Stimulated activated CD4-positive, alpha-beta T cell treated with anti-CD3 and anti-CD28 coated beads, TNF-alpha, amount 100 ng/mL, for 48 hours (primary cell): ENCODE measurements around the gene BPGM.
A peak's percentile ranks its signal among the peaks of the same experiment; 100 is the strongest.
"Not testable (repeated sequence)": the region's sequence is repeated elsewhere in the genome, so short reads cannot be mapped to it uniquely, and the experiment has no call there.

ENCODE experiments used
- DNase-seq, 3 donors: peaks; one replicate each; pipeline ENCODE4 v3.0.0-alpha.2; 2020; ENCODE audit warnings: low read depth in 3 of 3

Gene BPGM

DNA sequence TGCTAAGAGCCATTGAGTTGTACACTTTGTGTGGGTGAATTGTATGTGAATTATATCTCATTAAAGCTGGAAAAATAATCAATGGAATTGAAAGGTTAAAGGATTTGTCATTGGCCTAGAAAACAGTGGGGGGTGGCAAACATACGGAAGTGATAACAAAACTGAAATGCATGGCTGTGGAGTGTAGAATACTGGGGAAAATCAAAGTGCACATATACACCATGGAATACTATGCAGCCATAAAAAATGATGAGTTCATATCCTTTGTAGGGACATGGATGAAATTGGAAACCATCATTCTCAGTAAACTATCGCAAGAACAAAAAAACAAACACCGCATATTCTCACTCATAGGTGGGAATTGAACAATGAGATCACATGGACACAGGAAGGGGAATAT lies 18.4 kb downstream of the BPGM start:
- not testable (repeated sequence) for DNase-seq

DNA sequence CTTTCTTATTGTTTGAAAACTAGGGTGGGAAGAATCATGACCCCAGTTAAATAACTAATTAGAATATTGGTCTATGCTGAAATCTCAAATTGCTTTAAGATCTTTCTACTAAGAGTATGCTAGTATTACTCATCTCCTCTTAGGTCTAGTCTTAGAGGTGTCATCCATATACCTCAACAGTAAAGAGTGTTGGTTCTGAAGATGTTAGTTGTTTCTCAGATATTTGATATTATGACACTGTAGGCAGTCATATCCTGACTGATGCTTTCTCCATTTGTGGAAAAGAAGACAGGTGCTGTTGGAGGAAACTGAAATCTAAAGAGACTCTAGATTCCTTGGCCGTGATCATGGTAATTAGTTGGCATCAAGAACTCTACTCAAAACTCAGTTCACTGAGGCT lies 21.2 kb downstream of the BPGM start:
- no peak for DNase-seq

DNA sequence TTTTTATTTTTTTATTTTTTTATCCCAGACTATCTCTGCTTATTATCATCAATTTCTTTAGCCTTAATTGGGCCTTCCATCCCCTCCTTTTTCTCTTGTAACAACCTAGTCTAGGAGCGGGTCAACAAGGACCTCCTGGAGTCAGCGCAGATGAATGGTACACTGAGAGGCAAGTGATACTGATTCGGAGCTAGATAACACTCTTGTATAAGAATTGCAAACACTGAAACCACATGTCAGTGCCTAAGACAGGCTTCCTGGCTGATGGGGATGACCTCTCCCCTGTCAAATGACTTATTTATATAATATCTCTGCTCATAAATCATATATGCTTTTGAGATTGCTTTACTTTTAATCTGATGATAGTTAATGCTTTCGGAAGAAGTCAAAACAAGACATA lies 22.7 kb downstream of the BPGM start:
- DNase-seq, result no peak

DNA sequence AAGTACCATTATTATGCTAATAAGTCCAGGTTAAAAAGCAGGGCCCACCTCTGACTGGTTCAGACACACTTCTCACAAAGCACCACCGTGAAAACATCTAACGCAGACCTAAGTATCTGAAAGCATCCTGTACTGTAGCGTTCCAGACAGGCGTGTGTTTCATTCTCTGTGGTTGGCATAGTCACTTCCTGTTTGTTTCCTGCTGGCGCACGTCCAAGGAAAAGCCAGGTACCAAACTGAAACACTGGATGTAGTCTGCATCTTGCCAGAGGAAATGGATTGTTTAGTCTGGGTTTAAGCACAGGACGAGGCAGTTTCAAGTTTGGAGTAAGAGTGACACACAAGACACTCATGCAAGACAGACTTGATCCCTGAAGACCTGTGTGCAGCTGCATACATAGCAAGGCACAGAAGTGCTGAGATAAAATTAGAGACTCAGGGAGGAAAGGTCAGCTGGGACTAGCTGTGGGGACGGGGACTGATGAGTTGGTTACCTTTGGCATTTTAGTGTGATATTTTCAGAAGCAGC lies 23.3 kb downstream of the BPGM start:
- peak; percentile 43 to 65 (median 44) for DNase-seq

DNA sequence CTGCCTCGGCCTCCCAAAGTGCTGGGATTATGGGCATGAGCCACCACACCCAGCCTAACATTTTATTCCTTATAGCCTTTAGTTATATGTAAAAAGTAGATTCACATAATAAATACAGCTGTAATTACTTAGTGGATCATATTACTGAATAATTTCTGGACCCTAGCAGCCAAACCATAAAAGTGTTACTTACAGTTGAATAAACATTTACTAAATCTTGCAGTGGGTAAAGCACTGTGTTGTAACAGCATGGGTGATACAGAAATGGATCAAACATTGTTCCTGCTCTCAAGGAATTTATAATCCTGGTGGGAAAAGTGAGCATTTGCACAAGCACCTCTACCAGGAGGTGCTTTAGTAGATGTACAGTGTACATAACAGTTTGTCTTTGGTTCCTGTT lies 25.0 kb downstream of the BPGM start:
- no peak for DNase-seq

DNA sequence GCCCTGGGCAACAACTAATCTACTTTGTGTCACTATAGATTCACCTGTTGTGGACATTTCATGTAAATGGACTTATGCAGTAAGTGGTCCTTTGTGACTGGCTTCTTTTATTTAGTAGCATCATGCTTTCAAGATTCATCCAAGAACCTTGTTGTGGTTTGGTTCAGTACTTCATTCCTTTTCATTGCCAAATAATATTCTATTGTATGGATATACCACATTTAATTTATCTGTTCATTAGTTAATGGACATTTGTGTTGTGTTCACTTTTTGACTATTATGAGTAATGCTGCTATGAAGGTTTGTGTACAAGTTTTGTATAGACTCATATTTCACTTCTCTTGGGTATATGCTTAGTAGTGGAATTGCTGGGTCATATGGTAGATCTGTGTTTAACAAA lies 27.8 kb downstream of the BPGM start:
- no peak for DNase-seq

DNA sequence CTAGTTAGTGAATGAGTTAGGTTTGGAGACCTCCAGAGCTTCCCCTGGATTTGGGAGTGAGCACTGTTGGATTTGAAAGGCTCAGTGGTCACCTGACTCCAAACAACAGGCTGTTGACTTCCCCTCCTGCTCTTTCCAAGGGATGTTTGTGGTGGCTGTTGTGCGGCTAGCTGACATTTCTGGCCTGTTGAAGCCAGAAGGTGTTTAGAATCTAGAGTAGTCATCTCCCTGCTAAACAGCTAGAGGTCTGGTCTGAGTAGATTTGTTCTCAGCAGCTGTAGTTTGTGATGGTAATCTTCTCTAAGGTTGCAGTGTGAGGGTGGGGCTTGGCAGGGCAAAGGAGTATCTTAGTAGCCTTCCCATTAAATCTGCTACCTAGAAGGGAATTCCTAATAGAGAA lies 30.1 kb downstream of the BPGM start:
- no peak for DNase-seq

DNA sequence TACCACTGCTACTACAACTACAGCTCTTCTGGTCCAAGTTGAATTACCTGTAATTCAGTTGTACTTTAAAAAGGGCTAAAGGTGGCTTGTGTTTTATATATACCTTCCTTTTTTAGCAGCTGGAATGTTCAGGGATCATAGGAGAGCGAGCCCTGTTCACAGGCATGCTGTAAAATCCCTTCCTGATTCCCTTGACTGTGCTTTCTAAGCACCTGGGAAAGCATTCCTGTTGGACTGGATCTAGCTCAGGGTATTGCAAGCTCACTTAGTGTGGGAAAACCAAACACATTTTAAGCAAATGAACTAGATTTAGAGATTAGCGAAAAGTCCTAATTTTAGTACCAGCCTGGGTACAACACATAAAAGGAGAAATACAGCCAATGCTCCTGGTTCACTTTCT lies 31.5 kb downstream of the BPGM start:
- no peak for DNase-seq

DNA sequence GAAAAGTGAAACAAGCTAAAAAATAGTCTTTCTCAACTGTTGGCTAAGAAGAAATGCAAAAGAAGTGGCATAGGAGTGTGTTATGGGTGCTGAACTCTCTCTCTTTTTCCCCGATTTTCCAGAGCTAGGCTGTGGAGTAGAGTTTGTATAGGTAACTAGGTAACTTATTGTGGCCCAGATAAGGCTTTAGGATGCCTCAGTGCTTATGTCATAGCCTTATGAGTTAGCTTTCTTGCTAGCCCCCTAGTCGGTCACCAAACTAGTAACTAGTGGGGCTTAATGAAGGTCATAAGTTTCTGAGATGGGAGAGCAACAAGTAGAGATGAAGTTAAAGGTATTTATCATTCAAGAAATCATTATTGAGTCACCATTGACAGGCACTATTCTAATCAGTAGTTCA lies 32.4 kb downstream of the BPGM start:
- DNase-seq, result no peak

DNA sequence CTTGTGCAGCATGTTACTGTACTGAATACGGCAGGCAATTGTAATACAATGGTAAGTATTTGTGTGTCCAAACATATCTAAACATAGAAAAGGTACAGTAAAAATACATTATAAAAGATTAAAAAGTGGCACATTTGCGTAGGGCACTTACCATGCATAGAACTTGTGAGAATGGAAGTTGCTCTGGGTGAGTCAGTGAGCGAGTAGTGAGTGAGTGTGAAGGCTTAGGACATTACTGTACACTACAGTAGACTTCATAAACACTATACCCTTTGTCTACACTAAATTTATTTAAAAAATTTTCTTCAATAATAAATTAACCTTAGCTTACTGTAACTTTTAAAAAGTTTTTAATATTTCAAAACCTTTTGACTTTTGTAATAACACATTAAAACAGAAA lies 37.5 kb downstream of the BPGM start:
- no peak for DNase-seq

DNA sequence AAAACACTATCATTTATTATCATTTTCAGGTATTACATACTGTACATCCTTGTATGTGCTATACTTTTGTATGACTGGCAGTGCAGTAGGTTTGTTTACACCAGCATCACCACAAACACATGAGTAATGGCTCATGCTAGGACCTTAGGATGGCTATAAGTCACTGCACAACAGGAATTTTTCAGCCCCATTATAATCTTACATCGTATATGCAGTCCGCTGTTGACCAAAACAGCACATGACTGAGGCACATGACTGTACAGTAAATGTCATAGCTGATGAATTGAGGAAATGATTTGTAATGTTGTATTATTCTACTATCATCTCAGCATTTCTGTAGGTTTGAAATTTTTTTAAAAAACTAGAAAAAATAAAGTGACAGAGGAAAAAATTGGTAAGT lies 38.6 kb downstream of the BPGM start:
- DNase-seq, result no peak

DNA sequence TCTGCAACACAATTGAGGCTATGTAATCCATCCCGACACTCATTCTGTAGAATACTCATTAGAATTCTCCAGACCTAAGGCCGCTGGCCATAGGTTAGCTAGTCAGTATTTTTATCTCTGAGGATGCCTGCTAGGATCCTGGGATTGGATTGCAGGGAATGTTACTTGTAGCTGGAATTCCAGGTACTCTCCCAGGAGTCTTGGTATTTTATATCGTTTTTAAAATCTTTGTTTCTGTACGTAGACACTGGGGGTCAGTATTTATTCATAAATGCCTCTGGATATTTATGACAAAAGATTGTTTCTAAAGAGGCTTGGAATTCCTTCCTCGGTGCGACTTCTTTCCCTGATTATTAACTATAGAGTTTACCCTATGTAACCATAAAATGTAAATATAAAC lies 40.1 kb downstream of the BPGM start:
- DNase-seq, result no peak

DNA sequence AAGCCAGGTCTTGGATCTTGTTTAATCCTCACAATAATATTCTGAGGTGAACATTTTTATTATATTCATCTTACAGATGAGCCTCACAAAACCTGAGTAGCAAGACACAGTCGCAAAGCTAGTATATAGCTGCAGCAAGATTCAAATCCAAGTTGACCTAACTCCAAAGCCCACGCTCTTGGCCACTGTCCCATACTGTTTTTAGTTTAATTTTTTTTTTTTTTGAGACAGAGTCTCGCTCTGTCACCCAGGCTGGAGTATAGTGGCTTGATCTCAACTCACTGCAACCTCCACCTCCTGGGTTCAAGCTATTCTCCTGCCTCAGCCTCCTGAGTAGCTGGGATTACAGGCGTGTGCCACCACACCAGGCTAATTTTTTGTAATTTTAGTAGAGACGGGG lies 42.9 kb downstream of the BPGM start:
- DNase-seq, result not testable (repeated sequence)

DNA sequence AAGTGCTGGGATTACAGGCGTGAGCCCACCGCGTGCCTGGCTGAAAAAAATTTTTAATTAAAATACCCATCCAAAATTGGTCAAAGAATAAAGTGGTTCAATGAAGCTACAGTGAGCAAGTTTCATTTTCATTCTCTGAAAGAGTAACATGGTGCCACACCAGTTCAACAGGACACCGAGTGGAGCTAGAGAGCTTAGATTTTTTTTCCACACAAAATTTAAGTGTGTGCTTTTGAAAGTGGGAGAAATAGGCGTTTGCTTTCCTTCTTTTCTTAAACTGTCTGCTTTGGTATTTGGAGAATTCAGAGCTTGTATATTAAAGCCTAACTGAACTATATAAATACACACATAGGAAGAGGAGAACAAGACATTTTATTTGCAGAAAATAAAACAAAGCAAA lies 43.4 kb downstream of the BPGM start:
- no peak for DNase-seq

DNA sequence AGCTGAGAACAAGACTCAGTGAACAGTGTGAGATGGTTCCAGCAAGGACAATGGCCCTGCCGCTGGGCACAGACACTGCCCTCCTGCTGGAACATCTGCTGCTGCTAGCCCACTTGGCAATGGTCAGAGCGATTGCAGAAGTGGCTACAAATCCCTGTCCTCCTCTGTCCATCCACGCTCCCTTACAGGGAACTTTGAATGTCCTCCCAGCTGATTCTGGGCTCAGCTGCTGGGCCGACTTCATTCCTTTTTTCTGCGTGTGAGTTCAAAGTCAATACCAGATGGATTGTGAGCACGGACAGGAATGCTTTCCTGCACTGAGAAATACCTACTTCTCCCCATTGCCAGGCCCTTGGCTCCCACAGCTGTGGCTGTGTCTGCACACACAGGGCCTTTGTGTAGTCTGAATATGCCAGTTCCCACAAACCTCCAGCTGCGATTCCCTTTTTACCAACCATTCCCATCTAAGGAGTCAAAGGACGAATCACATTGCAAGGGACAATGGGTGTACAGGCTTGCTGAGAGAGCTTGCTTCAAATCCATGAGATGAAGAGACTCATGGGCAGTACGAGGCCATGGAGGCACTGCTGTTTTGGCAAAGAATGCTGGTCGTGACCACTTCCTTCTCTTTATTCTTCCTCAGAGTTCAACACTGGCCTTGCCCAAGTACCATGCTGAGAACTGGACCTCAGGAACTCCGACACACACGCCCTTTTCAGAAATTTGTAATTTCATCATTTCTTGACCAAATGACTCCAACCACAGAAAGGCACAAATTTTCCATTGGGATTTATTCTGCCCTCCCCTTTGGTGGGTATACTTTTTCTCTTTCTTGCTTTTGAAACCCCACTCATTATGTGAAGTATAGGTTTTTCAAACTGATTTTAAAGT lies 44.2 kb downstream of the BPGM start:
- no peak for DNase-seq

DNA sequence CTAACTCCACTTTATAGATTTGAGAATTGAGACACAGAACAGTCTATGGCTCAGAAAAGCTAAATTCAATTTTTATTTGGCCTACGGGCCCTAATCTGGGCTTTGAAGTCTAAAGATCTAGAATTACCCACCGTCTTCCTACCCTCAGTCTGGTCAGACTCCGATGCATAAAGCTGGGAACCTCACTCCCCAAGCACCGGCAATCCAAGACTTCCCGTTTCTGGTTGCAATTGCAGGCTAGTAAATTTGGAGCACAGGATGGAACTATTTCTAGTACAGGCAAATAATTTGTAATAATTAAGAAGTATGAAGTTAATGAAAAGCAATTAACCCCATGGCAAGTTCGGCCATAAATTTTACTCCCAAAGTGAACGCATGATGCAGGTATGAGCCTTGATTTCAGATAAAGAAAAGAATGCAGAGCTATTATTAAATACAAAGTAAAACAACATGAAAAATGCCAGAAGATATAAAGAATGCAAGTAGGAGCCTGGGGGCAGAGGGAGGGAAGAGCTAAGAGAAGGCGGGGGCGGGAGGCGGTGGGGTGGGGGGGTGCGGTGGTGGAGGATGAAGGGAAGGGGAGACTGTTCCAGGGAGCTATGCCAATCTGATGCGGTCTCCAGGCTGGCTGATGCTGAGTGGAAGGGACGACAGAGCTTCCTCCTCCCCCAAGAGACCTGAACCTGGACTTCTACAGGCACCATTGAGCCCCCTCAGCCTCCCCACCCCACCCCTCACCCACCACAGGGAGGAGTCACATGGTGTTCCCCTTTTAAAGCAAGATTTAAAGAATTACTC lies 45.1 kb downstream of the BPGM start:
- DNase-seq, result no peak

DNA sequence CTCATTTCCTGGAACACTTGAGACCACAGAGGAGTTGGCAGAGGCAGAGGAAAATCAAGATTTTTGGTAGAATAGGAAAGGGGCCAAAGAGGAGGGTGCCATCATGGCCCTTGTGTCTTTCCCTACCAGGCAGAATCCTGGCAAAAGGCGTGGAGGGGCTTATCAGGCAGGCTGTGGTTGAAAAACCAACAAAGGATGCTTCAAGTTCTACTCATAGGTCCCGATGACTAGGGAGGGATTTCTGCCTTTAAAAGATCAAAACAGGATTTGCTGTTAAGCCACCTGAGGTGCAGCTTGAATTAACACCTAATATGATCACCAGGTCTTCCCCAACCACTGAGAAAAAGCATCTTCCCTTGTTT lies 45.7 kb downstream of the BPGM start:
- DNase-seq, result no peak

DNA sequence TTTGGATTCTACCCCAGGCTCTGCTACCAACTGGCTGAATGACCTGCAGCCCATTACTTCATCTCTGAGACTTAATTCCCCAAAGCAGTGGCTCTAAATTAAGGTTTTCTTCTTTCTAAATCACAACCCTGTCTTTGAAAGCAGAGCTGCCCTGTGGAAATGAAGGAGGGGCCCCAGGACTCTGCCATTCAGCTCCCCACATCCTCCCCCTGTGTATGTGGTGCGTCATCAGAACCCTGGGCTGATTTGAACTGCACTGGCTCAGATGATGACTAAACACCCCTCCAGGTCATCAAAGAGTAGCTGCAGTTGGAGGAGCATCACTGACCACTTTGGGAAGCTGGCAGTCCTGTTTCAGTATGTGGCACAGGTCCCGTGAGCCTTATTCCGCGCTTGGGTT lies 46.6 kb downstream of the BPGM start:
- no peak for DNase-seq

DNA sequence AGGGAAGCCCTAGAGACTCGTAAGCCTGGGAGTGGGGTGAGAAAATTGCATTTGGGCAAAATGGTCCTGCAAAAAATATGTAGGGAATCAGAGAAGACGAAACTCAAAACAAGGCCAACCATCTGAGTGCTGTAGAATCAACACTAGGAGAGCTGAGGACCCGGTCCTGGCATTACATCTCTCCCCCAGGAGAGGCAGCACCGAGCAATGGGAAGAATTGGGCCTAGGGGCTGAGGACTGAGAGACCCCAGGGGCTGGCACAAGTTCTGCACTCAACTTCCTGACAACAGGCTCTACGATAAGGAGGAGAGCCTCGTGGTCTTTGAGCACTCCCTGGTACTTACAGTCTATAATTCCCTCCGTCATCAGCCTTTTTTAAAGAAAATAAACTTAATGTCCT lies 47.6 kb downstream of the BPGM start:
- no peak for DNase-seq

DNA sequence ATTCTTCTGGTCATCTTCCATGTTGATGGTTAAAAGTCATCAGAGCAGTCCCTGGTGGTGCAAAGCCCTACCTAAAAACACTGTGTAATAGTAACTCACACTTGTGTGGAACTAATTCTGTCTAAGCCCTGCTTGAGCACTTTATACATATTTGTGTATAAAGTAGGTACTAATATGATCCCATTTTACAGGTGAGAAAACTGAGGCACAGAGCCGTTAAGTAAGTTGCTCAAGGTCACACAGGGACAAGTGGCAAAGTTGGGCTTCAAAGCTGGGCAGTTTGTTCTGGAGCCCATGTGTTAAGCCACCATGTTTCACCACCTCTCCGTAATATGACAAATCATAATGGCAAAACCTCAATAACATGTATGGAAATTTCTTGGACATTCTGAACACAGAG lies 48.1 kb downstream of the BPGM start:
- no peak for DNase-seq

DNA sequence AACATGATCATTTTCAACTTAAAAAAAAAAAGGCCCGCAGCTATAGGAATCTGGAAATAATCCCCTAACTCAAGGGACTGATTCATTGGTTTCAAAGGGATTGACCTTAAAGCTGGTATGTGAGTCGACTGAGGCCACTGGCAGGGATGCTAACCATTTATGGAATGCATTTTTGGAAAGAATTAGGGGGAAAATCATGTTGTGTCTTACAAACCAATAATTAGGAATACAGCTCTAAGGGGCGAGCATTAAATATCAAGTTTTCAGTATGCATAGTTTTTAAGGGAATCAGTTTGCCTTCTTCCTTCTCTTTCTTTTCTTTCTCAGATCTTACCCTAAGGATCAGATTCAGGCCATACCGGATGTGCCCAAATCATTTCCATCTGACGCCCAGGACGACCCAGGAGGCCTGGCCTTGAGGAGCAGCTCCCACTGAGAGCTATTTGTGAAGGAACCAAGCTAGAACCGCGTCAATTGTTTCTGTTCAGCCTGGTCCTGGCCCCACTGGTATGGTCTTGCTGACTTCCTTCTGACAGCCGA lies 48.7 kb downstream of the BPGM start:
- no peak for DNase-seq

DNA sequence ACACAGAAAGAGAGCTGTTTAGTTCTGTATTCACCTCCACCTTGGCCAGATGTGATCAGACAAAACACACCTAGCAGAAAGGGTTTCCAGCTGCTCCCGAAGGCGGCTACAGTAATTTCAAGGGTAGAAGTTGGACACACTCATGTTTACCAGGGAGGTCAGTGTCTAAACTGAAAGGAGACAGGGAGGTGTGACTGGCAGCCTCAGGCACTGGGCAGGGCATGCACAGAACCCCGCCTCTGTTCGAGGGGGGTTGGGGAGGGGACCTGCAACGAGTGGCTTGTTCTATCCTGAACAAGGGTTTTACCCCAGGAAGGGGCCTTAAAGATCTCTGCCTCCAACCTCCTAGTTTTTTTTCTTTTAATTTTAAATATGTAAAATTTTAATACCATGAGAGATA lies 49.6 kb downstream of the BPGM start:
- no peak for DNase-seq
